Osteoblast (primary cell): ENCODE measurements around the gene TJAP1. TPM values are rescaled to one million over a fixed set of nuclear protein-coding genes. Genes with fewer than 3 reads are reported as not detected.
A peak's percentile ranks its signal among the peaks of the same experiment; 100 is the strongest.

Experiments
- DNase-seq: peaks from one replicate; pipeline ENCODE4 v3.0.0; 2011; ENCODE audit warnings: low spot score, mixed read lengths; ENCODE audit not compliant: insufficient read length; ENCODE audit errors: missing footprints
- H2AFZ ChIP-seq: 2 replicates; pipeline ENCODE4 v1.6.0; 2011; ENCODE audit warnings: mild to moderate bottlenecking, low read length
- H3K27ac ChIP-seq: 2 replicates; pipeline ENCODE4 v1.5.1; 2011; ENCODE audit warnings: mild to moderate bottlenecking, low read depth, low read length, moderate library complexity
- H3K27me3 ChIP-seq: 2 replicates; pipeline ENCODE4 v1.6.0; 2012; ENCODE audit warnings: mild to moderate bottlenecking, control low read depth, inconsistent platforms, low read length, moderate library complexity; ENCODE audit not compliant: insufficient read depth
- H3K36me3 ChIP-seq: 2 replicates; pipeline ENCODE4 v1.5.1; 2011; ENCODE audit warnings: mild to moderate bottlenecking, low read length, control low read depth, moderate library complexity; ENCODE audit not compliant: insufficient read depth
- H3K4me1 ChIP-seq: 2 replicates; pipeline ENCODE4 v1.5.1; 2011; ENCODE audit warnings: mild to moderate bottlenecking, low read length, control low read depth, moderate library complexity; ENCODE audit not compliant: insufficient read depth
- H3K4me2 ChIP-seq: 2 replicates; pipeline ENCODE4 v1.6.0; 2011; ENCODE audit warnings: mild to moderate bottlenecking, low read length; ENCODE audit not compliant: insufficient read depth
- H3K4me3 ChIP-seq: fragments of 200-600 bp; sonication (generic); 3 replicates; pipeline ENCODE4 v1.5.1; 2012; ENCODE audit warnings: mild to moderate bottlenecking, low read length, inconsistent platforms; ENCODE audit not compliant: insufficient read depth
- H3K79me2 ChIP-seq: 2 replicates; pipeline ENCODE4 v1.6.0; 2012; ENCODE audit warnings: mild to moderate bottlenecking, low read length, control low read depth, inconsistent platforms; ENCODE audit not compliant: insufficient read depth
- H3K9me3 ChIP-seq: 2 replicates; pipeline ENCODE4 v1.5.1; 2011; ENCODE audit warnings: low read depth, low read length, control low read depth
- H4K20me1 ChIP-seq: 2 replicates; pipeline ENCODE4 v1.6.0; 2012; ENCODE audit warnings: mild to moderate bottlenecking, low read length, control low read depth; ENCODE audit not compliant: insufficient read depth
- total RNA-seq: library from RNA; depleted of rRNA; stranded (reverse); fragments of >200 nt; gene quantifications from 2 replicates; pipeline ENCODE4 v1.2.3, GENCODE V29; 2012
- TF ChIP-seq, protein P1 (sequence below): IDR thresholded peaks from 2 replicates; pipeline ENCODE4 v1.5.1; 2011; ENCODE audit warnings: mild to moderate bottlenecking, low read depth, low read length, moderate library complexity; ENCODE audit errors: extremely low read depth

Gene TJAP1
- total RNA-seq, 1 donor, result 14.5 TPM

DNA sequence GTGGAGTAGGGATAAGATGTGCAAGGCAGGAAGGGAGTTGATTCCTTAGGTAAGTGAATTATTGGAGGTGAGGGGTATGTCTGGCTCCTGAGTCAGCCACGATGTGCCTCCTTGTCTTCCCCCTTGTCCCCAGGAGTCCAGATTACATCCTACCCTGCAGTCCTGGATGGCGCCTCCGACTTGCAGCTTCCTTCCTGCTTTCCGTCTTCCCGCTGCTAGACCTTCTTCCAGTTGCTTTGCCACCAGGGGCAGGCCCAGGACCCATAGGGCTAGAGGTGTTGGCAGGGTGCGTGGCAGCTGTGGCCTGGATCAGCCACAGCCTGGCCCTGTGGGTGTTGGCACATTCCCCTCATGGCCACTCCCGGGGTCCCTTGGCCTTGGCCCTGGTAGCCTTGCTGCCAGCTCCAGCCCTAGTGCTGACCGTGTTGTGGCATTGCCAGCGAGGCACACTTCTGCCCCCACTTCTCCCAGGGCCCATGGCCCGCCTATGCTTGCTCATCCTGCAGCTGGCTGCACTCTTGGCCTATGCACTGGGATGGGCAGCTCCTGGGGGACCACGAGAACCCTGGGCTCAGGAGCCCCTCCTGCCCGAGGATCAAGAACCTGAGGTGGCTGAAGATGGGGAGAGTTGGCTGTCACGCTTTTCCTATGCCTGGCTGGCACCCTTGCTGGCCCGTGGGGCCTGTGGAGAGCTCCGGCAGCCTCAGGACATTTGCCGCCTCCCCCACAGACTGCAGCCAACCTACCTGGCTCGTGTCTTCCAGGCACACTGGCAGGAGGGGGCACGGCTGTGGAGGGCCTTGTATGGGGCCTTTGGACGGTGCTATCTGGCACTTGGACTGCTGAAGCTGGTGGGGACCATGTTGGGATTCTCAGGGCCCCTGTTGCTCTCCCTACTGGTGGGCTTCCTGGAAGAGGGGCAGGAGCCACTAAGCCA, 45.1 kb upstream of the TJAP1 start:
- Histone ChIP-seq H3K79me2 (peaks cover 36% of the 10 kb centered on the region), H3K4me1 (peaks cover 25% of the 10 kb centered on the region), H3K27me3 (no peaks in the 10 kb centered on the region), H3K9me3 (no peaks in the 10 kb centered on the region), H3K4me2 (no peak overlapping the region), H4K20me1 (peaks cover 8% of the 10 kb centered on the region), H3K27ac (no peak overlapping the region), H3K36me3 (peaks cover 37% of the 10 kb centered on the region), H3K4me3 (no peak overlapping the region), H2AFZ (no peak overlapping the region)
- DNase-seq, result no peak
- TF ChIP-seq, protein P1, sequence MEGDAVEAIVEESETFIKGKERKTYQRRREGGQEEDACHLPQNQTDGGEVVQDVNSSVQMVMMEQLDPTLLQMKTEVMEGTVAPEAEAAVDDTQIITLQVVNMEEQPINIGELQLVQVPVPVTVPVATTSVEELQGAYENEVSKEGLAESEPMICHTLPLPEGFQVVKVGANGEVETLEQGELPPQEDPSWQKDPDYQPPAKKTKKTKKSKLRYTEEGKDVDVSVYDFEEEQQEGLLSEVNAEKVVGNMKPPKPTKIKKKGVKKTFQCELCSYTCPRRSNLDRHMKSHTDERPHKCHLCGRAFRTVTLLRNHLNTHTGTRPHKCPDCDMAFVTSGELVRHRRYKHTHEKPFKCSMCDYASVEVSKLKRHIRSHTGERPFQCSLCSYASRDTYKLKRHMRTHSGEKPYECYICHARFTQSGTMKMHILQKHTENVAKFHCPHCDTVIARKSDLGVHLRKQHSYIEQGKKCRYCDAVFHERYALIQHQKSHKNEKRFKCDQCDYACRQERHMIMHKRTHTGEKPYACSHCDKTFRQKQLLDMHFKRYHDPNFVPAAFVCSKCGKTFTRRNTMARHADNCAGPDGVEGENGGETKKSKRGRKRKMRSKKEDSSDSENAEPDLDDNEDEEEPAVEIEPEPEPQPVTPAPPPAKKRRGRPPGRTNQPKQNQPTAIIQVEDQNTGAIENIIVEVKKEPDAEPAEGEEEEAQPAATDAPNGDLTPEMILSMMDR, result no peak

- no peaks in the 10 kb centered on the region for H3K27me3 ChIP-seq
- H3K79me2 ChIP-seq, result peaks cover 32% of the 10 kb centered on the region
- peaks cover 24% of the 10 kb centered on the region for H3K4me1 ChIP-seq
- peaks cover 8% of the 10 kb centered on the region for H4K20me1 ChIP-seq
- peaks cover 41% of the 10 kb centered on the region for H3K36me3 ChIP-seq
- H3K4me3 ChIP-seq, result no peak overlapping the region
- H3K27ac ChIP-seq, result no peak overlapping the region
- DNase-seq, result no peak
- H3K4me2 ChIP-seq, result no peak overlapping the region
- H3K9me3 ChIP-seq, result no peaks in the 10 kb centered on the region
- no peak overlapping the region for H2AFZ ChIP-seq
- TF ChIP-seq, protein P1, result no peak
Observed at GRCh38 chr6:43433148-43433547, 44.2 kb upstream of the TJAP1 start.

- peak; percentile 38 for DNase-seq
- Histone ChIP-seq H2AFZ (no peak overlapping the region), H3K9me3 (no peaks in the 10 kb centered on the region)
Observed at GRCh38 chr6:43434001-43434840, 43.1 kb upstream of the TJAP1 start.

More at GRCh38 chr6:43434001-43434840, 43.1 kb upstream of the TJAP1 start:
- no peak overlapping the region for H3K4me2 ChIP-seq
- peaks cover 5% of the 10 kb centered on the region for H4K20me1 ChIP-seq
- H3K4me1 ChIP-seq, result peaks cover 15% of the 10 kb centered on the region
- H3K79me2 ChIP-seq, result peaks cover 22% of the 10 kb centered on the region
- H3K27me3 ChIP-seq, result no peaks in the 10 kb centered on the region
- no peak overlapping the region for H3K4me3 ChIP-seq
- H3K36me3 ChIP-seq, result peaks cover 51% of the 10 kb centered on the region
- no peak overlapping the region for H3K27ac ChIP-seq
- TF ChIP-seq, protein P1, result no peak
